CD4-positive, alpha-beta T cell treated with Interleukin-1 beta for 1 hour (primary cell): ENCODE results near the gene PHF21A.
A peak's percentile ranks its signal among the peaks of the same experiment; 100 is the strongest.

Experiments used
- DNase-seq, 2 donors: peaks; one replicate each; pipeline ENCODE4 v3.0.0-alpha.2; 2020 to 2022

Gene PHF21A

DNA sequence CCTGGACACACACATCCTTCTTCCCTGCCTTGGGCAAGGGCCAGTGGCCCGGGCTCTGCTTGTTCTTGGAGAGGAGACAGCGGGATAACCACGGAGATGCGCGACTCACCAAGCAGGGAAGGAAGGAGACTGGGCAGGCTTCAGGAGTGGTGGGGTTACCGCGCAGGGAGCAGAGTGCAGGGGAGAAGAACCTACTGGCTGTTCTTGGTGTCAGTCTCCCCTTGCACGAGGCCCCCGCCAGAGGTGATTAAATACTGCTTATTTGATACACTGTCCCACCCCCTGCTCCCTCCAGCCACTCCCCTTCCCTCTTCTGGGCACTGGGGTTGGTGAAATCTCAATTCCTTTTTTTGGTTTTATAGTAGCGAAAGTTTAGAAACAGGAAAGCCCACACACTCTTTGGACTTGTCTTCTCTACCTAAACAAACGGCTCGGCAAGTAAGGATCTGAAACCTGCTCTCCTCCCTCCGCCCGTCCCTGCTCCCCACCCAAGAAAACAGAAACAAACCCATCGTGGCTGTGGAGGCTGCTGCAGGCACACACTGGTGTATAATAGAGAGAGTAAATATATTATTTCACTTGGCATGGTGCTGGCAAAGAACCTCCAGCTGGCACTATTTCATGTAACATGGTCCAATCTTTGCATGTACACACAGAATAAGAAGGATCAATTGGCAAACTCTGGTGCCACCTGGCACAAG is 188.0 kb downstream of the PHF21A start:
- peak in 1 of 2 donors; percentile 63 for DNase-seq

DNA sequence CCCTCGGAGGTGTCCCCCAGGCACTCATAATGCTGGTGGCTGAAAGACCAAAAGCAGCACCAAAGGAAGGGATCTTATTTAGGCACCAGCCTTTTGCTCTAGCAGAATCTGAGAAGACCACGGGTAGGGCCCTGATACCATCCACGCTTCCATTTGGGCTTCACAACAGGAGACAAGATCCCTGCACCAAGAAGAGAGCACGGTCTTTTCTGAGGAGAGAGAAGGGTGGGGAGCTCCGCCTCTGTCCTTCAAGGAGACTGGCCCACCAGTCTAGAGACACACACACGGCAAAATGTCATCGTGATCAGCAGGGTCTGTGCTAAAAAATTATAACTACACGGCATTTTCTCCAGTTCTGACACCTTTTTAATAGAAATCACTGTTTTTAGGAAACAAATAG is 189.0 kb downstream of the PHF21A start:
- DNase-seq: no peak

DNA sequence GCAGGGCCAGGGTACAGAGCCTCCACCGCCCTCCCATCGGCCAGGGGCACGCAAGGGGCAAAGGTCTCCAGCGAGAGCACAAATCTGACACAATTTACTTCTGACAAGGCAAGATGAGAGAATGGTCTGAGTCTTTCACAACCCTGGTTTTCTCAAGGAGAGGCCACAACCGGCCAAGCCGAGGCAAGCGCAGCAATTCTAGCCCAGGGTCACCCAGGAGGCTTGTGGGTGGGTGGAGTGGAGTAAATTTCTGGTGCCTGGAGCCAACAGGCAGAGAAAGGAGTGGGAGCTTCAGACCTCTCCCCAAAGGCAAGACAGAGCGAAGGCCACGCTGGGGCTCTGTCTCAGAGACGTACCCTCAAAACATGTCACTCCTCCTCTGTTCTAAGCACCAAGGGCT is 189.5 kb downstream of the PHF21A start:
- DNase-seq: no peak

DNA sequence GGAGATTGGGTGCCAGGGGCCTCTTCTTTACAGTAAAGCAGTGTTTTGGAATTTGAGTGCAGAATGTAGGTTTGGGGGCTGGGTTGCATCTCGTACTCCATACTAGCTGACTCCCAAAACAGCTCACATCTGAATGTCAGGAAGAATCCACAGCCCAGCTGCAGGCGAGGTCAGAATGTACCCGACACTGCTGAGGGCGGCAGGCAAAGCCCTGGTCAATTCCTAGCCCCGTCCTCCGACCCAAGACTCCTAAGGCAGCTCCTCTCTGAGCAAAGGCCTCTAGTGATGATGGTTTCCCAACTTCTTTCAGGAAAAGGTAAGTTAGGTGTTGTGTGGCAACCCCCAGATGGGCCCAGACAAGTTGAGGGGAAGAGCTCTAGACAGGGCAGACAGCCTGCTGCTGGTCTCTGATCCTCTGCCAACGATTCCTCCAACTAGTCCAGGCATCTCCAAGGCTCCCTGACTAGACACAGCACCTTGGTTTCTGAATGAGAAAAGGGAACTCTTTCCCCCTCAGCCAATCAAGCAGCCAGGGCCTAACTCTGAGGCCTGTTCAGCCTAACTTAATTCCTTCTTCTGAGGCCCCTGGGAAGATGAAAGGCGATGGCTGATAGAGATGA is 190.2 kb downstream of the PHF21A start:
- DNase-seq: no peak

DNA sequence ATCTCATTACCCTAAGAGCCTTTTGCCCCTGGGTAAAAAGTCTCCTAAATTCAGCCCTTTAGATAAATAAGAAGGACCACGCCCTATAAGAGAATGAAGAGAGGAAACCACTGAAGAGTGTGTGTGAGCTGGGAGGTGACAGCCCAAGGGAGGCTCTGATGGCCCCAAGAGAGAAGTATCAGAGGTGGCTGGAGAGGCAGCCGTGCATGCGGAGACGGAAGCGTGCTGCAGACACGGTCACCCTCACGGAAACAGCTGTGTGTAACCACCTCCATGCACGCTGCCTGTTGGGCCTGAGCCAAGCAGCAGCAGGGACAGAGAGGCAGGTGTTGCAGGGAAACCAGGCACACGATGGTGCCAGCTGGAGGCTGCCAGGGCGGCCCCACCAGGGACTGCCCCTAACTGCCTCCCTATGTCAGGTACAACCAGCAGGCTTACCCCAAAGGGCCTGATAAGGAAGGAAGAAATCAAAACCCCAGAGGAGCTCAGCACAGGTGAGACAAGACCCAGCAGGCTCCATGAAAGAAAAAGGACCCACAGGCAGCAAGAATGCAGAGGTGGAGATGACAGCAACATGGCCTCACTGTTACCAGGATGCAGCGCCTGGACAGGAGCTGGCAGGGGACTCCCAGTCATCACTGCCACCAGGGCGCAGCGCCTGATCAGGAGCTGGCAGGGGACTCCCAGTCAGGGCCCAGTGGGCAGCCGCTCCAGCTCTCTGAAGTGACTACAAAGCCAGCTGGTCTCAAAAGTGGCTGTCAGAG is 191.0 kb downstream of the PHF21A start:
- DNase-seq: peak; percentile 57 to 84

DNA sequence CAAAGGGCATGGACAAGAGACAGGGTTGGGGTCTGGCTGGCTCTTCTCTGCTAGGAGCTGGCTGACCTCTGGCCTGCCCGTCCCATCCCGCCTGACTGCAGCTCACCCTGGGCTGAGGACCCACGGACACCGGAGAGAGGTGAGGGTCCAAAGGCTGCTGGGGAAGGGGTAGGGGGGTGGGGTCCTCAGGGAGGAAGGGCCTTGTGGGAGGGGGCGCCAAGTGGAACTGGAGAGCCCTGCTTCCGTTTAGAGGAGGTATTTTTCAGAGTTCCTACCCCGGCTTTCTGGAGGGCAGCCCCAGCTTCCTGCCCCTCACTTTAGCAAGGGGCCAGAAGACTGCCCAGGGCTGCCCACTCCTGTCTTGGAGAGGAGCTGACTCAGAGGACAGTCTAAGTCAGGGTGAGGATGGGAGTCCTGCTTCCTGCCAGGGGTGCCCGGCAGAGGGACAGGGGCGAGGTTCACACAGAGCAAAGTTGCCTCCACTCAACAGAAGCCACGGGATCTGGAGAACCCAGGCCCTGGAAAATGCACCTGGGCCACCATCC is 191.7 kb downstream of the PHF21A start:
- DNase-seq: no peak

DNA sequence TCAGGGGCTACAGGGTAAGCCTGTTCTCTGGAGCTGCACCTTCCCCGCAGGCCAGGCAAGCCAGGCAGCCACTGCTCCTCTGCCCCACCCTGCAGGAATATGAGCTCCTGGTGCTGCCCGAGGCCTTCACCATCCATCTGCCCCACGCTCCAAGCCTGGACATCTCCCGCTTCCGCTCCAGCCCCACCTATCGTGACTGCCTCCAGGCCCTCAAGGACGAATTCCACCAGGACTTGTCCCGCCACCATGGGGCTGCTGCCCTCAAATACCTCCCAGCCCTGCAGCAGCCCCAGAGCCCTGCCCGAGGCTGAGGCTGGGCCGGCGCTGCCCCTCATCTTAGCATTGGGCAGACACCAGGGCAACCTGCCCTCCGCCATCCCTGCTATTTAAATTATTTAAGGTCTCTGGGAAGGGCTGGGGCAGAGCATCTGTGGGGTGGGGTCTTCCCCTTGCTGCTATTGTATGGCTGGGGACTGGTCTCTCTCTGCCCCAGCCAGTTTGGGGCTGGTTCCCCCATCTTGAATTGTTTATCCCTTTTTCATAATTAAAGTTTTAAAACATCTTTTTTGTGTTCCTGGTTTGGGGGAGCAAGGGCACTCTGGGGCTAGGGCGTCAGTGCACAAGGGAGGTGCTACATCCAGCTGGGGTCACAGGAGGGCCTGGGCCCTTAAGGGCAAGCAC is 192.6 kb downstream of the PHF21A start:
- no peak for DNase-seq

DNA sequence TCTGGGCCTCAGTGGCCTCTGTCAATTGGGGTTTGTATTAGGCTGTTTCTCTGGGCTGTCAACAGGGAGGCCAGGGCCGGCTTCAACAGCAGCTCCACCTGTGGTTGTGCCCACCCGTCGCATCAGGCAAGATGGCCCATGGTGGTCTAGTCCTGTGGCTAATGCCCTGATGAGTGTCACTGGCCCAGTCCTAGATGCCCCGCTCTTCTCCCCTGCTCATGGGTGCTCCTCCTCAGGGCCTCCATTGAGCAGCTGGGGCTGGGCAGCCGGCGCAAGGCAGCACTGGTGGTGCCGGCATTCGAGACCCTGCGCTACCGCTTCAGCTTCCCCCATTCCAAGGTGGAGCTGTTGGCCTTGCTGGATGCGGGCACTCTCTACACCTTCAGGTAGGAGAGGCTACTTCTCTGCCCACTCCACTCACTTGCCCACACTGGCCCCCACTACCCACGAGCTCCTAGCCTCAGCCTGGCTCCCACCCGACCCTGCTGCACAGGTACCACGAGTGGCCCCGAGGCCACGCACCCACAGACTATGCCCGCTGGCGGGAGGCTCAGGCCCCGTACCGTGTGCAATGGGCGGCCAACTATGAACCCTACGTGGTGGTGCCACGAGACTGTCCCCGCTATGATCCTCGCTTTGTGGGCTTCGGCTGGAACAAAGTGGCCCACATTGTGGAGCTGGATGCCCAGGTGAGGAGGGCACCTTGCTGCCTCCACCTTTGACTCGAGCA is 193.4 kb downstream of the PHF21A start:
- DNase-seq: no peak

DNA sequence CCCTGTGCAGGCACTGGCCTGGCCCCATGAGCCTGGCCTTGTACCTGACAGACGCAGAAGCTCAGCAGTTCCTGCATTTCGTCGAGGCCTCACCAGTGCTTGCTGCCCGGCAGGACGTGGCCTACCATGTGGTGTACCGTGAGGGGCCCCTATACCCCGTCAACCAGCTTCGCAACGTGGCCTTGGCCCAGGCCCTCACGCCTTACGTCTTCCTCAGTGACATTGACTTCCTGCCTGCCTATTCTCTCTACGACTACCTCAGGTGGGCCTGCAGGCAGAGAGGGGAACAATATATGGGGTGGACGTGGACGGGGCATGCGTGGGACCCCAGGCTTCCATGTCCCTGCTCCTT is 193.9 kb downstream of the PHF21A start:
- DNase-seq: no peak

DNA sequence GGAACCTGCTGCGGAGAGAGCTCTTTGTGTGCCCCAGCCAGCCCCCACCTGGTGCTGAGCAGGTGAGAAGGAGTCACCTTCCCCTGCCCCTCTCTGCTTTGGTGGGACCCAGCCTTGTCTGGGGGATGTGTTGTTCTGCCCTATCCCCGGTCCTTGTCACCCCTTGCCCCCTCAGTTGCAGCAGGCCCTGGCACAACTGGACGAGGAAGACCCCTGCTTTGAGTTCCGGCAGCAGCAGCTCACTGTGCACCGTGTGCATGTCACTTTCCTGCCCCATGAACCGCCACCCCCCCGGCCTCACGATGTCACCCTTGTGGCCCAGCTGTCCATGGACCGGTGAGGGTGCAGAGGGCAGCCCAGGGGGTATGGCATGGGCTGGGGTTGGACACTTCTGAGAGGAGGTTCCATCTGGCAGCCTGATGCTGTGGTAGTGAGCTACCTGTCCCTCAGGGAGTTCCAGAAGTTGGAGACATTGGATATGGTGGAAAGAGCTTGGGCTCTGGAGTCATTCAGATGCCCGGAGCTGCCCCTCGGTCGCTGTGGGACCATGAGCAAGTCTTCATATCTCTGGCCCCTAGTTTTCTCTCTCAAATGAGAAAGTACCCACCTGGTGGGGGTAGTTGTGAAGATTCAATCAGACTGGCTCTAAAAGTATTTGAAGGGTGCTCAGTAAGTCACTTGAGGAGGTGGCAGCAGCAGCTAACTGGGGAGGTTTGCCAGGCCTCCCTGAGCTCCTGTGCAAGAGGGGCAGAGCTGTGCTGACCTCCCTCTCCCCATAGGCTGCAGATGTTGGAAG is 194.5 kb downstream of the PHF21A start:
- no peak for DNase-seq

DNA sequence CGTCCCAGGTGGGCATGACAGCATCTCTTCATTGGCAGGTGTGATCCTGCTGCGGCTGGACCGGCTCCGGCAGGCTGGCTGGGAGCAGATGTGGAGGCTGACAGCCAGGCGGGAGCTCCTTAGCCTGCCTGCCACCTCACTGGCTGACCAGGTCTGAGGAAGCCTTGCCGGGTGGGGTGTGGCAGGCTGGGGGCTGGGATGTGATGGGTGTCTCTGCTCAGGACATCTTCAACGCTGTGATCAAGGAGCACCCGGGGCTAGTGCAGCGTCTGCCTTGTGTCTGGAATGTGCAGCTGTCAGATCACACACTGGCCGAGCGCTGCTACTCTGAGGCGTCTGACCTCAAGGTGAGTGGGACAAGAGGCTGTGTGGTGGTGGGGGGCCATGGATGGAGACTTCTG is 195.3 kb downstream of the PHF21A start:
- DNase-seq: no peak

DNA sequence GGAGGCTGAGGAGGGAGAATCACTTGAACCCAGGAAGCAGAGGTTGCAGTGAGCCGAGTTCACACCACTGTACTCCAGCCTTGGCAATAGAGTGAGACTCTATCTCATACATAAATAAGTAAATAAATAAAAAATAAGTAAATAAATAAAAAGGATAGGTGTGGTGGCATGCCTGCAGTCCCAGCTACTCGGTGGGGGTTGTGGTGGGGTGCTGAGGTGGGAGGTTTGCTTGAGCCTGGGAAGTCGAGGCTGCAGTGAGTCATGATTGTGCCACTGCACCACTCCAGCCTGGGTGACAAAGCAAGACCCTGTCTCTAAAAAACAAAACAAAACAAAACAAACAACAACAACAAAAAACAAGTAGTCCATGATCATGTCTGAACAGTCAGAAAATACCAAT is 195.7 kb downstream of the PHF21A start:
- DNase-seq: no peak

DNA sequence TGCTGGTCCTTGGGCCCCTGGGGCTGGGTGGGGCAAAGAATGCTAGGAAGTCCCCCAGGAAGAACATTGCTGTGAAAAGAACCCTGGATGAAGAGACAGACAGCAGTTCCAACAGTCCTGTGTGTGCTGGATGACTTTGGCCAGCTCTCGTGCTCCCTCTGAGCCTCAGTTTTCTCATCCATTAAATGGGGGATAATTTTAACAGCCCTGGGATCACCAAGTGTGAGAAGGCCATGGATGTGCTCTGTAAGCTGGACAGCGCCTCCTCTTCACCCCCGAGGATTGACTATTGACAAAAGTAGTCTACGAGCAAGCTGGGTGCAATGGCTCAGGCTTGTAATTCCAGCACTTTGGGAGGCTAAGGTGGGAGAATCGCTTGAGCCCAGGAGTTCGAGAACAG is 196.3 kb downstream of the PHF21A start:
- no peak for DNase-seq

DNA sequence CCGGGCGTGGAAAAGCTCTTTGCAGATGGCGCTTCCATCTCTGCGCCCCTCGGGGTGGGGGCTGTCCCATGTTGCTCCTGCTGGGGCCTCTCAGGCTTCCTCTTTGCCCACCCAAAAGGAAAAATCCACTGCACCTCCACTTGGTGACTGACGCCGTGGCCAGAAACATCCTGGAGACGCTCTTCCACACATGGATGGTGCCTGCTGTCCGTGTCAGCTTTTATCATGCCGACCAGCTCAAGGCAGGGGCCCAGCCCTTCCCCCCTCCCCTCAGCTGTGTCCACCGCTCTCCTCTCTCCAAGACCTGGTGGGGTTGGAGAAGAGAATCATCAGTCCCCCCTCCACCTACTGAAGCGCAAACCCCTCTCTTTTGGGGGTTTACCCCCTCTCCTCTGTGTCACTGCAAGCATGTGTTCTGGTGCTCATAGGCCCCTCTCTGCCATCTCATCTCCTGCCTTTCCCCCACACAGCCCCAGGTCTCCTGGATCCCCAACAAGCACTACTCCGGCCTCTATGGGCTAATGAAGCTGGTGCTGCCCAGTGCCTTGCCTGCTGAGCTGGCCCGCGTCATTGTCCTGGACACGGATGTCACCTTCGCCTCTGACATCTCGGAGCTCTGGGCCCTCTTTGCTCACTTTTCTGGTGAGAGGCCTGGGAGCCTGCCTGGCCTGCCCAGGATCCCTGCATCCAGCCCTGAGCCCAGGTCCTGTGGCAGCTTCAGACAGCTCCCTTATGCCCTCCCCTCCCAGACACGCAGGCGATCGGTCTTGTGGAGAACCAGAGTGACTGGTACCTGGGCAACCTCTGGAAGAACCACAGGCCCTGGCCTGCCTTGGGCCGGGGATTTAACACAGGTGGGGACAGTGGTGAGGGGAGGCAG is 197.0 kb downstream of the PHF21A start:
- DNase-seq: no peak

DNA sequence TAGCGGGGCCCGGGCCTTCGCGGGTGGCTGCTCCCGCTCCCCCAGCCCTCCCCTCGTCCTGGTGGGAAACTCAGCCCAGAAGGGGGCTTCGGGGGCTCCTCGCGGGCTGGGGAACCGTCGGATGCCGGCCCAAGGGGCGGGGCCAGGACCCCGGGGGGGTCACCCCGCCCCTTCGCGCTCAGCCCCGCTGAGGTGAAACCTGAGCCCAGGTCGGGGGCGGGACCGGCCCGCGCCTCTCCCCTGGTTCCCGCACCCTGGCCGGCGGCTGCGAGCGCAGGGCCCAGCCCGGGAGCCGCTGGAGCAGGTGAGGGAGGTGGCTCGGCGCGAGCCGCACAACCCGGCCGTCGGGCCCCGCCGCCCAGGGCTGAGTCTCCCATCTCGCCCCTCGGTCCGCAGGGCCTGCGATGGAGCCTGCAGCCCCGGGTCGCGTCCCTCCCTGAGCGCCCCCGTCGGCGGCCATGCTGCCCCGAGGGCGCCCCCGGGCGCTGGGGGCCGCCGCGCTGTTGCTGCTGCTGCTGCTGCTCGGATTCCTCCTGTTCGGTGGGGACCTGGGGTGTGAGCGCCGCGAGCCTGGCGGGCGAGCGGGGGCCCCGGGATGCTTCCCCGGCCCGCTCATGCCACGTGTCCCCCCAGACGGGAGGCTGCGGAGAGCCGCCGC is 198.7 kb downstream of the PHF21A start, which contains the start of gene LARGE2:
LARGE2 (plus strand) TSS at position 232 of the 658 bp plus-strand sequence; CDS start at position 459, 227 bp downstream.
- peak; percentile 28 to 31 for DNase-seq

DNA sequence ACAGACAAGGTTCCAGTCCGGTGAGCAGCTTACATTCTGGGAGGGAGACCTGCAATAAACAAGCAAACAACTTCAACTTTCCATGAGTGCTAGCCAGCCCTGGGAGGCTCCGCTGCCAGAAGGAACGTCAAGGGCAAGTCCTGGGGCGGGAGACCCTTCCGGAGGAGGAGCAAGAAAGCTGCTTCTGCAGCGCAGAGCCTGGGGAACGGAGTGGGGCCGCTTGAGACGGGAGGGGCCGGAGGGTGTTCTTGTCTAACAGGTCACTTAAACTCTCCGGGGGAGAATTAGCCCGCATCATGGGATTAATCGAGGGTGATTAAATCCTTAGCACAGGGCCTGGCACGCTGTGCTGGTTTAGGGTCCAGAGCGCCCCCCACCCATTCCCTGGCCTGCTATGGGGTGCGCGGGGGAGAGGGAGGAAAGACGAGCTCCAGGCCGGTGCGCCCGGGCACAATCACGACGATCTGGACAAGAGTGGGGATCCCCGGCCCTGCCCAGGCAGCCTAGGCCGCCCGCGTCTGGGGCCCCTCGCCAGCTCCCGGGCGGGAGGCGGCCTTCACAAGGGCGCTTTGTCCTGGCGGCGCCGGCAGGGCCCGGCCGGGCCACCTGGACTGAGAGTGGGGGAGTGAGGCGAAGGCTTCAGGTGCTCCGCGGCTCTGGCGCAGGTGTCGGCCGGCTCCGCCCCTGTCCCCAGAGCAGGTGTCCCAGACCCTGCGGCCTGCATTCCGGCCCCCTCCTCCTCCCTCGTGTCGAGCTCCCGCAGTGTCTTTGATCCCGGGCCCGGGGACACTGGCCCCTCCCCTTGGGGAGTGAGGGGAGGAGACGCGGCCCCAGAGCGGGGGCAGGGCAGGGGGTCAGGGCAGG is 199.5 kb downstream of the PHF21A start:
- peak in 1 of 2 donors; percentile 17 for DNase-seq

DNA sequence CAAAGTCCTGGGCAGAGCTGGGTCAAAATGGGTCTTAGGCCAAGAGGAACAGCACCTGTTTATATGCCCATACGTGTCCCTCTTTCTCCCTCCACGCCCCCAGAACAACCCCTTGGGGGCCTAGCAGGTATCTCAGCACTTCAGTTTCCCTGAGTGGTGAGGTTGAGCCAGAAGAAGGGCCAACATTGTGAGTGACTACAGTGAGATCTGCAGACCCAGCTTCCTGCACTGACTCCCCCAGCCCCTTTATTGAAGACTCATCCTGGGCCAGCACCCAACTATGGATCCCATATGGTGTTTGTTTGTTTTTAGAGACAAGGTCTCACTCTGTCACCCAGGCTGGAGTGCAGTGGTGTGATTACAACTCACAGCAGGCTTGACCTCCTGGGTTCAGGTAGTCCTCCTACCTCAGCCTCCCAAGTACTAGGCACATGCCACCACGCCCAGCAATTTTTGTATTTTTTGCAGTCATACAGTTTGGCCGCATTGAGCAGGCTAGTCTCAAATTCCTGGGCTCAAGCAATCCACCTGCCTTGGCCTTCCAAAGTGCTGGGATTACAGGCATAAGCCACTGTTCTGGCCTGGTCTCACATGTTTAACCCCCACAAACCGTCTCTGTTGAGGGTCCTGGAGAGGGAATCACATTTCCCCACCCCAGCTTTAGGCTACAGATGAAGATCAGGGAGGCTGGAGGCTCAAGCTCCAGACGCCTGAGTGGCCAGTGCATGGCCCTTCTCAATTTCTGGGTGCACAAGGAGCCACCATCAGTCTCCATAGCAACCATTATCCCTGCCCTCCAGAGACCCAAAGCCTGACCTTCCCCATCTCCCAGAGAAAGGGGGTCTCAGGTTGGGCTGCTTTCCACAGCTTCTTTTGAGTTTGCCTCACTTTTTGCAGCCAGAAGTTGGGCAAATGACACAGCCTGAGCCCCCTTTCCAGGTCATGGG is 200.4 kb downstream of the PHF21A start:
- no peak for DNase-seq
